Loucy (cell line): ENCODE measurements around the gene ATF7.

Source experiments
- CTCF ChIP-seq: fragments of 200-600 bp; sonication (generic); conservative IDR thresholded peaks from 2 replicates; pipeline ENCODE4 v1.5.1; 2014; ENCODE audit warnings: mild to moderate bottlenecking, antibody characterized with exemption, low read length
- EZH2phosphoT487 ChIP-seq: fragments of 200-600 bp; IDR thresholded peaks from 2 replicates; pipeline ENCODE4 v1.6.1; 2018; ENCODE audit warnings: antibody characterized with exemption, mild to moderate bottlenecking, moderate library complexity, borderline replicate concordance

- TF ChIP-seq CTCF (no peak), EZH2phosphoT487 (no peak)
Observed at GRCh38 chr12:53670971-53671370, 44.8 kb upstream of the ATF7 start.
